HepG2 (cell line): ENCODE measurements around the gene DLEC1. TPM values are rescaled to one million over a fixed set of nuclear protein-coding genes. Genes with fewer than 3 reads are reported as not detected.

ENCODE experiments used
- GZF1 ChIP-seq: sonication (generic); formaldehyde crosslinking; IDR thresholded peaks from 2 replicates; pipeline ENCODE4 v1.5.1; 2020; ENCODE audit warnings: mild to moderate bottlenecking, missing genetic modification reagents
- MED13 ChIP-seq: sonication (generic); formaldehyde crosslinking; IDR thresholded peaks from 2 replicates; pipeline ENCODE4 v1.5.0; 2020; ENCODE audit warnings: missing genetic modification reagents
- RXRB ChIP-seq: IDR thresholded peaks from 2 replicates; pipeline ENCODE4 v1.6.1; 2016; ENCODE audit warnings: borderline replicate concordance, missing genetic modification reagents, missing compliant biosample characterization
- SOX5 ChIP-seq: IDR thresholded peaks from 2 replicates; pipeline ENCODE4 v1.6.1; 2016; ENCODE audit warnings: borderline replicate concordance
- ZNF274 ChIP-seq: sonication (generic); formaldehyde crosslinking; IDR thresholded peaks from 2 replicates; pipeline ENCODE4 v1.5.1; 2020; ENCODE audit warnings: mild to moderate bottlenecking, missing genetic modification reagents
- ZNF660 ChIP-seq: sonication (generic); formaldehyde crosslinking; IDR thresholded peaks from 2 replicates; pipeline ENCODE4 v1.5.1; 2020; ENCODE audit warnings: mild to moderate bottlenecking, low read depth, missing genetic modification reagents, borderline replicate concordance
- ZNF883 ChIP-seq: sonication (generic); formaldehyde crosslinking; IDR thresholded peaks from 2 replicates; pipeline ENCODE4 v1.5.1; 2020; ENCODE audit warnings: mild to moderate bottlenecking, missing genetic modification reagents; ENCODE audit errors: not compliant biosample characterization
- ZSCAN21 ChIP-seq: sonication (generic); formaldehyde crosslinking; IDR thresholded peaks from 2 replicates; pipeline ENCODE4 v1.8.0; 2022; ENCODE audit warnings: mild to moderate bottlenecking, missing genetic modification reagents, moderate library complexity, borderline replicate concordance
- polyA plus RNA-seq, 8 experiments: library from polyadenylated mRNA; depleted of rRNA in 3 of 8; stranded (reverse) in 7 of 8; unstranded in 1 of 8; fragments of >200 nt; fragmentation: Illumina TruSeq in 4 of 8; extraction: Trizol in 4 of 8; gene quantifications; 2 replicates each; pipeline versions ENCODE4 v1.2.1 to v1.2.3, GENCODE V29; 2011 to 2016; ENCODE audit warnings: low read depth in 4 of 8, missing spikeins in 1 of 8, mixed read lengths in 1 of 8; ENCODE audit not compliant: insufficient read depth in 1 of 8
- total RNA-seq, 5 experiments: library from RNA; depleted of rRNA; stranded (reverse); fragments of >200 nt; fragmentation: Illumina TruSeq; extraction: Trizol; gene quantifications; 2 replicates each; pipeline ENCODE4 v1.2.3, GENCODE V29; 2016; ENCODE audit warnings: low read depth in 1 of 5
- TF ChIP-seq, protein P1 (sequence below): IDR thresholded peaks from 2 replicates; pipeline ENCODE4 v1.6.1; 2016
- TF ChIP-seq, protein P2 (sequence below): sonication (generic); formaldehyde crosslinking; IDR thresholded peaks from 2 replicates; pipeline ENCODE4 v1.5.0; 2020; ENCODE audit warnings: mild to moderate bottlenecking, low read depth, missing genetic modification reagents, borderline replicate concordance
- TF ChIP-seq, protein P3 (sequence below): sonication (generic); formaldehyde crosslinking; IDR thresholded peaks from 2 replicates; pipeline ENCODE4 v1.4.0; 2020; ENCODE audit warnings: missing genetic modification reagents, borderline replicate concordance

The DLEC1 gene
- total and polyA plus RNA-seq, 2 of the 13 experiments (the other 11 are each of a cell fraction or from before 2014, with no cell fraction given), result 0.09 TPM; not detected in 1

DNA sequence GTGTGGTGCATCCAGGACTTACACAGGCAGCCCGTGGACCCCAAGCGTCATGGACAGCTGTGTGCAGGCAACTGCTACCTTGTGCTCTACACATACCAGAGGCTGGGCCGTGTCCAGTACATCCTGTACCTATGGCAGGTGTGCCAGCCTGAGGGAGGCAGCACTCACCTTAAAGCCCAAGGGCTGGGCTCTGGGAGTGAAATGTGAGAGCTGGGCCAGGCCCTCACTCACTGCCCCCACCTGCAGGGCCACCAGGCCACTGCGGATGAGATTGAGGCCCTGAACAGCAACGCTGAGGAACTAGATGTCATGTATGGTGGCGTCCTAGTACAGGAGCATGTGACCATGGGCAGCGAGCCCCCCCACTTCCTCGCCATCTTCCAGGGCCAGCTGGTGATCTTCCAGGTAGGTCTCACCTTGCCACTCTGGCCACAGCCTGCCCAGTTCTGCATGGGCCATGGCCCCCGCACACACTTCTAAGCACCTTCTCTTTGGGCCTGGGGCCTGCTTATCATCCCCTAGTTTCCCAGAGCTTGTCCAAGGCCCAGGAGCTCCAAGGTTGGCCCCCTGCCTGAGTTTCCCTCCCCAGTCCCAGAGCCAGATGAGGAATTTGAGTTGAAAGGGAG is 37.4 kb upstream of the DLEC1 start (continued):
- TF ChIP-seq, protein P1, sequence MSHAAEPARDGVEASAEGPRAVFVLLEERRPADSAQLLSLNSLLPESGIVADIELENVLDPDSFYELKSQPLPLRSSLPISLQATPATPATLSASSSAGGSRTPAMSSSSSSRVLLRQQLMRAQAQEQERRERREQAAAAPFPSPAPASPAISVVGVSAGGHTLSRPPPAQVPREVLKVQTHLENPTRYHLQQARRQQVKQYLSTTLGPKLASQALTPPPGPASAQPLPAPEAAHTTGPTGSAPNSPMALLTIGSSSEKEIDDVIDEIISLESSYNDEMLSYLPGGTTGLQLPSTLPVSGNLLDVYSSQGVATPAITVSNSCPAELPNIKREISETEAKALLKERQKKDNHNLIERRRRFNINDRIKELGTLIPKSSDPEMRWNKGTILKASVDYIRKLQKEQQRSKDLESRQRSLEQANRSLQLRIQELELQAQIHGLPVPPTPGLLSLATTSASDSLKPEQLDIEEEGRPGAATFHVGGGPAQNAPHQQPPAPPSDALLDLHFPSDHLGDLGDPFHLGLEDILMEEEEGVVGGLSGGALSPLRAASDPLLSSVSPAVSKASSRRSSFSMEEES, result no peak
- TF ChIP-seq MED13 (no peak), ZNF660 (CRISPR knock-in tag) (no peak), ZNF274 (CRISPR knock-in tag) (peak; percentile 36; the same call in 1 of the 2 replicates), ZSCAN21 (CRISPR knock-in tag) (0 out of 2 replicates have a peak, but pooled peaks have one; percentile 25), ZNF883 (no peak), RXRB (CRISPR knock-in tag) (no peak), SOX5 (no peak), GZF1 (CRISPR knock-in tag) (no peak)
- TF ChIP-seq, protein P2, sequence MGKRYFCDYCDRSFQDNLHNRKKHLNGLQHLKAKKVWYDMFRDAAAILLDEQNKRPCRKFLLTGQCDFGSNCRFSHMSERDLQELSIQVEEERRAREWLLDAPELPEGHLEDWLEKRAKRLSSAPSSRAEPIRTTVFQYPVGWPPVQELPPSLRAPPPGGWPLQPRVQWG, result no peak
- TF ChIP-seq, protein P3, sequence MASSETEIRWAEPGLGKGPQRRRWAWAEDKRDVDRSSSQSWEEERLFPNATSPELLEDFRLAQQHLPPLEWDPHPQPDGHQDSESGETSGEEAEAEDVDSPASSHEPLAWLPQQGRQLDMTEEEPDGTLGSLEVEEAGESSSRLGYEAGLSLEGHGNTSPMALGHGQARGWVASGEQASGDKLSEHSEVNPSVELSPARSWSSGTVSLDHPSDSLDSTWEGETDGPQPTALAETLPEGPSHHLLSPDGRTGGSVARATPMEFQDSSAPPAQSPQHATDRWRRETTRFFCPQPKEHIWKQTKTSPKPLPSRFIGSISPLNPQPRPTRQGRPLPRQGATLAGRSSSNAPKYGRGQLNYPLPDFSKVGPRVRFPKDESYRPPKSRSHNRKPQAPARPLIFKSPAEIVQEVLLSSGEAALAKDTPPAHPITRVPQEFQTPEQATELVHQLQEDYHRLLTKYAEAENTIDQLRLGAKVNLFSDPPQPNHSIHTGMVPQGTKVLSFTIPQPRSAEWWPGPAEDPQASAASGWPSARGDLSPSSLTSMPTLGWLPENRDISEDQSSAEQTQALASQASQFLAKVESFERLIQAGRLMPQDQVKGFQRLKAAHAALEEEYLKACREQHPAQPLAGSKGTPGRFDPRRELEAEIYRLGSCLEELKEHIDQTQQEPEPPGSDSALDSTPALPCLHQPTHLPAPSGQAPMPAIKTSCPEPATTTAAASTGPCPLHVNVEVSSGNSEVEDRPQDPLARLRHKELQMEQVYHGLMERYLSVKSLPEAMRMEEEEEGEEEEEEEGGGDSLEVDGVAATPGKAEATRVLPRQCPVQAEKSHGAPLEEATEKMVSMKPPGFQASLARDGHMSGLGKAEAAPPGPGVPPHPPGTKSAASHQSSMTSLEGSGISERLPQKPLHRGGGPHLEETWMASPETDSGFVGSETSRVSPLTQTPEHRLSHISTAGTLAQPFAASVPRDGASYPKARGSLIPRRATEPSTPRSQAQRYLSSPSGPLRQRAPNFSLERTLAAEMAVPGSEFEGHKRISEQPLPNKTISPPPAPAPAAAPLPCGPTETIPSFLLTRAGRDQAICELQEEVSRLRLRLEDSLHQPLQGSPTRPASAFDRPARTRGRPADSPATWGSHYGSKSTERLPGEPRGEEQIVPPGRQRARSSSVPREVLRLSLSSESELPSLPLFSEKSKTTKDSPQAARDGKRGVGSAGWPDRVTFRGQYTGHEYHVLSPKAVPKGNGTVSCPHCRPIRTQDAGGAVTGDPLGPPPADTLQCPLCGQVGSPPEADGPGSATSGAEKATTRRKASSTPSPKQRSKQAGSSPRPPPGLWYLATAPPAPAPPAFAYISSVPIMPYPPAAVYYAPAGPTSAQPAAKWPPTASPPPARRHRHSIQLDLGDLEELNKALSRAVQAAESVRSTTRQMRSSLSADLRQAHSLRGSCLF (CRISPR knock-in tag), result no peak
